GM23338 (cell line): ENCODE data around the gene VSIR. TPM values are rescaled to one million over a fixed set of nuclear protein-coding genes. Genes with fewer than 3 reads are reported as not detected.

Experiments used
- ATAC-seq: fragments of 200-7000 bp; cut with Tn5 transposase; 3 replicates; pipeline ENCODE4 v1.9.1; 2020
- DNase-seq: peaks from one replicate; pipeline ENCODE4 v3.0.0-alpha.2; 2015; ENCODE audit warnings: low spot score
- H2AFZ ChIP-seq: fragments of 200-600 bp; sonication (generic); 2 replicates; pipeline ENCODE4 v1.8.0; 2016; ENCODE audit warnings: antibody characterized with exemption, mild to moderate bottlenecking, moderate library complexity
- H3F3A ChIP-seq: fragments of 200-600 bp; sonication (generic); replicated peaks from 2 replicates; pipeline ENCODE4 v1.8.0; 2017; ENCODE audit warnings: antibody characterized with exemption, mixed run types, low read depth
- H3K27ac ChIP-seq: fragments of 200-600 bp; sonication (generic); 2 replicates; pipeline ENCODE4 v1.6.1; 2016; ENCODE audit warnings: low read depth
- H3K27me3 ChIP-seq: fragments of 200-600 bp; sonication (generic); 2 replicates; pipeline ENCODE4 v1.8.0; 2016; ENCODE audit warnings: mild to moderate bottlenecking, mixed run types, moderate library complexity; ENCODE audit not compliant: insufficient read depth
- H3K36me3 ChIP-seq: fragments of 200-600 bp; sonication (generic); 2 replicates; pipeline ENCODE4 v1.8.0; 2016; ENCODE audit warnings: mild to moderate bottlenecking; ENCODE audit not compliant: insufficient read depth
- H3K4me1 ChIP-seq: fragments of 200-600 bp; sonication (generic); 2 replicates; pipeline ENCODE4 v1.8.0; 2016; ENCODE audit warnings: mild to moderate bottlenecking, moderate library complexity; ENCODE audit not compliant: insufficient read depth
- H3K4me2 ChIP-seq: fragments of 200-600 bp; sonication (generic); 2 replicates; pipeline ENCODE4 v1.7.1; 2017; ENCODE audit warnings: mixed run types
- H3K4me3 ChIP-seq: fragments of 200-600 bp; sonication (generic); 2 replicates; pipeline ENCODE4 v1.6.1; 2016; ENCODE audit warnings: mixed run types
- H3K79me2 ChIP-seq: fragments of 200-600 bp; sonication (generic); replicated peaks from 2 replicates; pipeline ENCODE4 v1.8.0; 2017; ENCODE audit warnings: mild to moderate bottlenecking; ENCODE audit not compliant: insufficient read depth
- H3K9me2 ChIP-seq: fragments of 200-600 bp; sonication (generic); 2 replicates; pipeline ENCODE4 v1.8.0; 2017; ENCODE audit not compliant: insufficient read depth
- H4K20me1 ChIP-seq: fragments of 200-600 bp; sonication (generic); replicated peaks from 2 replicates; pipeline ENCODE4 v1.8.0; 2017; ENCODE audit warnings: mild to moderate bottlenecking; ENCODE audit not compliant: insufficient read depth
- H3K27ac Mint-ChIP-seq: 2 replicates; pipeline ENCODE4 v1.8.0; 2020; ENCODE audit warnings: inconsistent platforms, mild to moderate bottlenecking, moderate library complexity, mixed read lengths
- H3K27me3 Mint-ChIP-seq: 3 replicates; pipeline ENCODE4 v1.8.0; 2022; ENCODE audit warnings: low read depth, mild to moderate bottlenecking, moderate library complexity, mixed read lengths, inconsistent platforms; ENCODE audit not compliant: insufficient read depth, poor library complexity
- H3K36me3 Mint-ChIP-seq: 3 replicates; pipeline ENCODE4 v1.8.0; 2021; ENCODE audit warnings: low read depth, mild to moderate bottlenecking, inconsistent platforms, moderate library complexity, mixed read lengths
- H3K4me1 Mint-ChIP-seq: 3 replicates; pipeline ENCODE4 v1.8.0; 2020; ENCODE audit warnings: mild to moderate bottlenecking, inconsistent platforms, mixed read lengths
- H3K4me3 Mint-ChIP-seq: 3 replicates; pipeline ENCODE4 v1.8.0; 2021; ENCODE audit warnings: moderate library complexity, mild to moderate bottlenecking, inconsistent platforms, mixed read lengths
- H3K9me3 Mint-ChIP-seq: 3 replicates; pipeline ENCODE4 v1.8.0; 2020; ENCODE audit warnings: moderate library complexity, mild to moderate bottlenecking, inconsistent platforms, mixed read lengths
- CREB1 ChIP-seq: fragments of 250-450 bp; sonication (Bioruptor Pico); IDR thresholded peaks from 2 replicates; pipeline ENCODE4 v1.5.0; 2020; ENCODE audit warnings: low read depth, mild to moderate bottlenecking, moderate library complexity
- CTCF ChIP-seq, 2 experiments: fragments of 200-600 bp in 1 of 2; sonication (generic) in 1 of 2; conservative IDR thresholded peaks; 2 replicates each; pipeline versions ENCODE4 v1.5.1 to v1.6.1; 2016 to 2017; ENCODE audit warnings: antibody characterized with exemption in 2 of 2, low read depth in 2 of 2, mild to moderate bottlenecking in 2 of 2, moderate library complexity in 1 of 2
- ETS1 ChIP-seq: IDR thresholded peaks from 2 replicates; pipeline ENCODE4 v1.6.1; 2016; ENCODE audit warnings: antibody characterized with exemption
- EZH2 ChIP-seq: fragments of 200-600 bp; sonication (generic); IDR thresholded peaks from one replicate; pipeline ENCODE4 v1.8.0; 2017; ENCODE audit warnings: antibody characterized with exemption, mild to moderate bottlenecking, low read depth; ENCODE audit not compliant: unreplicated experiment
- EZH2phosphoT487 ChIP-seq: fragments of 200-600 bp; sonication (generic); IDR thresholded peaks from one replicate; pipeline ENCODE4 v1.8.1; 2018; ENCODE audit warnings: antibody characterized with exemption; ENCODE audit not compliant: unreplicated experiment
- JUNB ChIP-seq: IDR thresholded peaks from one replicate; pipeline ENCODE4 v1.6.1; 2016; ENCODE audit warnings: antibody characterized with exemption; ENCODE audit not compliant: unreplicated experiment
- NANOG ChIP-seq: IDR thresholded peaks from 2 replicates; pipeline ENCODE4 v1.6.1; 2016; ENCODE audit warnings: antibody characterized with exemption, borderline replicate concordance
- POLR2AphosphoS5 ChIP-seq: IDR thresholded peaks from 2 replicates; pipeline ENCODE4 v1.6.1; 2016; ENCODE audit warnings: antibody characterized with exemption, low read depth
- REST ChIP-seq: IDR thresholded peaks from one replicate; pipeline ENCODE4 v1.6.1; 2018; ENCODE audit warnings: antibody characterized with exemption; ENCODE audit not compliant: unreplicated experiment
- STAT1 ChIP-seq: IDR thresholded peaks from one replicate; pipeline ENCODE4 v1.6.1; 2016; ENCODE audit warnings: antibody characterized with exemption; ENCODE audit not compliant: unreplicated experiment
- ZNF114 ChIP-seq: fragments of 250-450 bp; sonication (Bioruptor Pico); IDR thresholded peaks from 2 replicates; pipeline ENCODE4 v1.5.0; 2020; ENCODE audit warnings: mild to moderate bottlenecking, moderate library complexity
- ZNF331 ChIP-seq: fragments of 250-450 bp; sonication (Bioruptor Pico); IDR thresholded peaks from 2 replicates; pipeline ENCODE4 v1.5.0; 2020; ENCODE audit warnings: low read depth, mild to moderate bottlenecking, moderate library complexity
- ZNF462 ChIP-seq: fragments of 250-450 bp; sonication (Bioruptor Pico); IDR thresholded peaks from 2 replicates; pipeline ENCODE4 v1.5.0; 2020; ENCODE audit warnings: mild to moderate bottlenecking, moderate library complexity
- polyA plus RNA-seq: library from polyadenylated mRNA; unstranded; fragments of >200 nt; fragmentation: Nextera tagmentation; extraction: Ambion mirVana; gene quantifications from 2 replicates; pipeline ENCODE4 v1.2.1, GENCODE V29; 2016
- total RNA-seq: library from RNA; depleted of rRNA; stranded (reverse); fragments of >200 nt; shearing (Covaris generic); gene quantifications from 2 replicates; pipeline ENCODE4 v1.2.3, GENCODE V29; 2014

VSIR gene
- total and polyA plus RNA-seq, 2 experiments from 2014 or later = 0.10 to 0.74 TPM

- no peaks in the 10 kb centered on the region for H3F3A ChIP-seq
- H2AFZ ChIP-seq = no peak overlapping the region
- no peak overlapping the region for H3K27ac Mint-ChIP-seq
- no peaks in the 10 kb centered on the region for H3K79me2 ChIP-seq
- no peak overlapping the region for H3K4me3 ChIP-seq
- H3K9me3 Mint-ChIP-seq = no peaks in the 10 kb centered on the region; the same call in 2 of the 3 replicates
- DNase-seq = no peak
- H3K27me3 Mint-ChIP-seq = peaks cover 6% of the 10 kb centered on the region
- no peak overlapping the region for H3K4me2 ChIP-seq
- no peaks in the 10 kb centered on the region for H3K36me3 Mint-ChIP-seq
- no peaks in the 10 kb centered on the region for H3K9me2 ChIP-seq
- no peaks in the 10 kb centered on the region for H3K36me3 ChIP-seq
- no peak overlapping the region for H3K27ac ChIP-seq
- H3K27me3 ChIP-seq = no peaks in the 10 kb centered on the region
- TF ChIP-seq EZH2phosphoT487 (no peak), STAT1 (no peak), REST (no peak), EZH2 (no peak), ETS1 (no peak), JUNB (no peak), ZNF331 (CRISPR knock-in tag) (no peak), NANOG (no peak), ZNF462 (no peak), POLR2AphosphoS5 (no peak), CREB1 (CRISPR knock-in tag) (no peak), ZNF114 (CRISPR knock-in tag) (no peak), CTCF (conservative IDR thresholded peaks at IDR 0.05; ENCODE audit: low read depth in 2 of 2) (no peak)
- no peak for ATAC-seq
- H3K4me1 Mint-ChIP-seq = peaks cover 3% of the 10 kb centered on the region; the same call in 2 of the 3 replicates
- no peak overlapping the region for H3K4me3 Mint-ChIP-seq
- H4K20me1 ChIP-seq = no peaks in the 10 kb centered on the region
- H3K4me1 ChIP-seq = no peaks in the 10 kb centered on the region
Observed at GRCh38 chr10:71766717-71767419, 6.5 kb downstream of the VSIR start.
